Loucy (cell line): ENCODE results near the gene RPS24.

ENCODE experiments used
- H2AFZ ChIP-seq: fragments of 200-600 bp; sonication (generic); 2 replicates; pipeline ENCODE4 v1.6.0; 2016; ENCODE audit warnings: antibody characterized with exemption, mild to moderate bottlenecking, low read length, moderate library complexity
- H3F3A ChIP-seq: fragments of 200-600 bp; 2 replicates; pipeline ENCODE4 v1.6.0; 2016; ENCODE audit warnings: antibody characterized with exemption, low read depth, mild to moderate bottlenecking
- H3K27me3 ChIP-seq: fragments of 200-600 bp; sonication (generic); 2 replicates; pipeline ENCODE4 v1.6.1; 2014; ENCODE audit warnings: low read length, mild to moderate bottlenecking; ENCODE audit not compliant: insufficient read depth, poor library complexity, severe bottlenecking
- H3K36me3 ChIP-seq: fragments of 200-600 bp; sonication (generic); 2 replicates; pipeline ENCODE4 v1.6.1; 2016; ENCODE audit warnings: low read length; ENCODE audit not compliant: insufficient read depth
- H3K4me1 ChIP-seq: fragments of 200-600 bp; sonication (generic); 2 replicates; pipeline ENCODE4 v1.5.1; 2014; ENCODE audit warnings: low read length, mild to moderate bottlenecking; ENCODE audit not compliant: insufficient read depth, poor library complexity, severe bottlenecking
- H3K4me2 ChIP-seq: fragments of 200-600 bp; sonication (generic); 2 replicates; pipeline ENCODE4 v1.6.0; 2014; ENCODE audit warnings: antibody characterized with exemption, low read length, low read depth, mild to moderate bottlenecking; ENCODE audit not compliant: poor library complexity, severe bottlenecking
- H3K4me3 ChIP-seq: fragments of 200-600 bp; sonication (generic); 2 replicates; pipeline ENCODE4 v1.5.1; 2014; ENCODE audit warnings: low read length, mild to moderate bottlenecking, mixed read lengths; ENCODE audit not compliant: poor library complexity, severe bottlenecking
- H3K79me2 ChIP-seq: fragments of 200-600 bp; sonication (generic); 2 replicates; pipeline ENCODE4 v1.6.1; 2014; ENCODE audit warnings: low read length; ENCODE audit not compliant: insufficient read depth
- H3K9ac ChIP-seq: fragments of 200-600 bp; sonication (generic); 2 replicates; pipeline ENCODE4 v1.6.0; 2014; ENCODE audit warnings: mild to moderate bottlenecking, low read depth, low read length, moderate library complexity; ENCODE audit not compliant: poor library complexity, severe bottlenecking
- H3K9me2 ChIP-seq: fragments of 200-600 bp; sonication (generic); replicated peaks from 2 replicates; pipeline ENCODE4 v1.6.1; 2016; ENCODE audit warnings: low read depth, low read length, mixed read lengths
- H3K9me3 ChIP-seq: fragments of 200-600 bp; sonication (generic); 2 replicates; pipeline ENCODE4 v1.6.1; 2014; ENCODE audit warnings: mild to moderate bottlenecking, antibody characterized with exemption, low read length, low read depth; ENCODE audit not compliant: insufficient read depth
- H4K20me1 ChIP-seq: fragments of 200-600 bp; sonication (generic); 2 replicates; pipeline ENCODE4 v1.6.0; 2014; ENCODE audit warnings: antibody characterized with exemption, low read length, mild to moderate bottlenecking; ENCODE audit not compliant: insufficient read depth, poor library complexity, severe bottlenecking
- EZH2phosphoT487 ChIP-seq: fragments of 200-600 bp; IDR thresholded peaks from 2 replicates; pipeline ENCODE4 v1.6.1; 2018; ENCODE audit warnings: antibody characterized with exemption, mild to moderate bottlenecking, moderate library complexity, borderline replicate concordance
- TF ChIP-seq, protein P1 (sequence below): fragments of 200-600 bp; sonication (generic); conservative IDR thresholded peaks from 2 replicates; pipeline ENCODE4 v1.5.1; 2014; ENCODE audit warnings: mild to moderate bottlenecking, antibody characterized with exemption, low read length

Gene RPS24

DNA sequence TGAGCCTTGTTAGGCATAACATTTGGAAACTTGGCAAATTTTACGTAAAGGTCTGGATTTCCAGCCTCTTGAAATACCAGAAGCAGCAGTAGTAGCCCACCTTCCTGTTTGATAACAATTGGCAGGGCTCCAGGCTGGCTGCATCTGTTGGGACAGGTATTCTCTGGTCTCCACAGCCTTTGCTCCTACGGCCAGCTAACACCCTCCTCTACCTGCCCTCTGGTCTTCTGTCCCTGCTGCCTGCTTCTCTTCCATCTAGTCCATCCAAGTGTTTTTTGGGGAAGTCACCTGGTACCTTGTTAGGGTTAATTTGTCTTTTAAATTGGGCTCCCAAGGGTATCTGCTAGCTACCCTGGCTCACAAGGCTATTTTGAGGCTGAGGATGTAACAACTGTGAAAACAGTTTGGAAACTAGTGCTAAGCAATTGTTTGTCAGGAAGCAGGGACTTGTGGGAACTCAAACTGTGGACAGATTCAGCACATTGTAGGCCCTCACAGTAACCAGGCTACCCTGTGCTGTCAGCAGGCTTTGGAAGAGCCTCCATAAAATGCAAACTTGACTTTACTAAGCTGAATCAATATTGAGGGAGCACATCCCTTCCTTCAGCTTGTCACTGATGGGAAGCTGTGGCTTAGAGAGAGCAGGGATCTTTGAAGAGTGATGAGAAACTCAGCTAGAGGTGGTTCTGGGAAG lies 8.5 kb downstream of the RPS24 start:
- Histone ChIP-seq H3K9me3 (no peaks in the 10 kb centered on the region), H3K4me2 (peak overlapping the region; percentile 95), H3K4me3 (no peak overlapping the region), H3K9ac (no peak overlapping the region), H3K79me2 (peaks cover 52% of the 10 kb centered on the region), H4K20me1 (peaks cover 54% of the 10 kb centered on the region), H3K36me3 (peaks cover 59% of the 10 kb centered on the region), H2AFZ (no peak overlapping the region), H3F3A (peaks cover 18% of the 10 kb centered on the region; the same call in 1 of the 2 replicates), H3K9me2 (no peaks in the 10 kb centered on the region), H3K4me1 (peaks cover 43% of the 10 kb centered on the region), H3K27me3 (no peaks in the 10 kb centered on the region)
- TF ChIP-seq EZH2phosphoT487: no peak
- TF ChIP-seq, protein P1, sequence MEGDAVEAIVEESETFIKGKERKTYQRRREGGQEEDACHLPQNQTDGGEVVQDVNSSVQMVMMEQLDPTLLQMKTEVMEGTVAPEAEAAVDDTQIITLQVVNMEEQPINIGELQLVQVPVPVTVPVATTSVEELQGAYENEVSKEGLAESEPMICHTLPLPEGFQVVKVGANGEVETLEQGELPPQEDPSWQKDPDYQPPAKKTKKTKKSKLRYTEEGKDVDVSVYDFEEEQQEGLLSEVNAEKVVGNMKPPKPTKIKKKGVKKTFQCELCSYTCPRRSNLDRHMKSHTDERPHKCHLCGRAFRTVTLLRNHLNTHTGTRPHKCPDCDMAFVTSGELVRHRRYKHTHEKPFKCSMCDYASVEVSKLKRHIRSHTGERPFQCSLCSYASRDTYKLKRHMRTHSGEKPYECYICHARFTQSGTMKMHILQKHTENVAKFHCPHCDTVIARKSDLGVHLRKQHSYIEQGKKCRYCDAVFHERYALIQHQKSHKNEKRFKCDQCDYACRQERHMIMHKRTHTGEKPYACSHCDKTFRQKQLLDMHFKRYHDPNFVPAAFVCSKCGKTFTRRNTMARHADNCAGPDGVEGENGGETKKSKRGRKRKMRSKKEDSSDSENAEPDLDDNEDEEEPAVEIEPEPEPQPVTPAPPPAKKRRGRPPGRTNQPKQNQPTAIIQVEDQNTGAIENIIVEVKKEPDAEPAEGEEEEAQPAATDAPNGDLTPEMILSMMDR: no peak

DNA sequence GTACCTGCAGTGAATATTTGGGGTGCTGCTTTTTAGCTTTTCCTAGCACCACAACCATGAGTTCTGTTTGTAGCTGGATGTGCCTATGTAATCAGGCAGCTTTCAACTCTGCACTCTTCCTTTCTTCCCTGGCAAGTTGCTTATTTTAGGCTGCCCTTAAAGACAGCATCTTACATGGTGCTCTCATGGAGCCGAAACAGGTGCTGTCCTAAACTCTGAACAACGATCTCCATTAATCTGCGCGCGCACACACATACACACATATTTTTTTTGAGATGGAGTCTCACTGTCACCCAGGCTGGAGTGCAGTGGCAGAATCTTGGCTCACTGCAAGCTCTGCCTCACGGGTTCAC lies 9.1 kb downstream of the RPS24 start:
- peaks cover 49% of the 10 kb centered on the region for H4K20me1 ChIP-seq
- no peaks in the 10 kb centered on the region for H3K27me3 ChIP-seq
- H3K36me3 ChIP-seq: peaks cover 54% of the 10 kb centered on the region
- H3K9ac ChIP-seq: no peak overlapping the region
- no peak overlapping the region for H3K4me2 ChIP-seq
- no peaks in the 10 kb centered on the region for H3K9me3 ChIP-seq
- H2AFZ ChIP-seq: no peak overlapping the region
- peaks cover 18% of the 10 kb centered on the region; the same call in 1 of the 2 replicates for H3F3A ChIP-seq
- H3K79me2 ChIP-seq: peaks cover 47% of the 10 kb centered on the region
- no peak overlapping the region for H3K4me3 ChIP-seq
- H3K9me2 ChIP-seq: no peaks in the 10 kb centered on the region
- TF ChIP-seq, protein P1: no peak
- TF ChIP-seq EZH2phosphoT487: no peak
- H3K4me1 ChIP-seq: peaks cover 42% of the 10 kb centered on the region

GRCh38 chr10:78044179-78044578 lies 10.5 kb downstream of the RPS24 start:
- no peak overlapping the region for H3K9ac ChIP-seq
- no peak overlapping the region for H3K4me2 ChIP-seq
- peaks cover 31% of the 10 kb centered on the region for H3K4me1 ChIP-seq
- H3K9me3 ChIP-seq: no peaks in the 10 kb centered on the region
- TF ChIP-seq, protein P1: no peak
- TF ChIP-seq EZH2phosphoT487: no peak
- peaks cover 33% of the 10 kb centered on the region for H3K79me2 ChIP-seq
- H3K27me3 ChIP-seq: no peaks in the 10 kb centered on the region
- peaks cover 41% of the 10 kb centered on the region; the same call in 1 of the 2 replicates for H3K36me3 ChIP-seq
- H4K20me1 ChIP-seq: peaks cover 35% of the 10 kb centered on the region
- H3K9me2 ChIP-seq: no peaks in the 10 kb centered on the region
- H3K4me3 ChIP-seq: no peak overlapping the region
- H2AFZ ChIP-seq: no peak overlapping the region
- H3F3A ChIP-seq: peaks cover 18% of the 10 kb centered on the region; the same call in 1 of the 2 replicates
